Endothelial cell of umbilical vein (primary cell): ENCODE results near the gene TMEM59. TPM values are rescaled to one million over a fixed set of nuclear protein-coding genes. Genes with fewer than 3 reads are reported as not detected.

ENCODE experiments used
- BruUV-seq: library from RNA; stranded (reverse); fragments of 400-500 nt; replicated peaks from 2 replicates; lab custom pipeline; 2021; lab: Mats Ljungman, UMichigan
- CTCF ChIA-PET: fragments of 300-600, 350-600 bp; sonication (Branson Sonifier 250); formaldehyde crosslinking; loops from one replicate; lab custom pipeline; 2021; ENCODE audit warnings: antibody characterized with exemption, inconsistent platforms; lab: Charles Lee
- POLR2A ChIA-PET: fragments of 300-600, 350-600 bp; sonication (Branson Sonifier 250); formaldehyde crosslinking; loops from one replicate; lab custom pipeline; 2021; ENCODE audit warnings: antibody characterized with exemption, inconsistent platforms; lab: Charles Lee
- DNase-seq: peaks from one replicate; pipeline ENCODE4 v3.0.0-alpha.2; 2011; ENCODE audit warnings: low read depth, low spot score
- FAIRE-seq: peaks from 2 replicates; lab custom pipeline; 2011; peaks lifted over from hg19 to GRCh38; lab: Jason Lieb, UNC
- H2AFZ ChIP-seq: 2 replicates; pipeline ENCODE4 v1.6.0; 2012; ENCODE audit warnings: low read depth, low read length, control low read depth, inconsistent platforms
- H3K27ac ChIP-seq: 2 replicates; pipeline ENCODE4 v1.5.1; 2011; ENCODE audit warnings: low read depth, mild to moderate bottlenecking, control low read depth, low read length, moderate library complexity; ENCODE audit not compliant: insufficient read depth
- H3K27me3 ChIP-seq, 2 experiments: 2 replicates each; pipeline versions ENCODE4 v1.6.0 to v1.6.1; 2011; ENCODE audit warnings: low read length in 2 of 2, mixed read lengths in 1 of 2; ENCODE audit not compliant: control insufficient read depth in 2 of 2, insufficient read depth in 2 of 2
- H3K36me3 ChIP-seq, 2 experiments: 2 replicates in 1 of 2; 3 replicates in 1 of 2; pipeline ENCODE4 v1.5.1; 2011; ENCODE audit warnings: low read length in 2 of 2, mild to moderate bottlenecking in 1 of 2, moderate library complexity in 1 of 2; ENCODE audit not compliant: control insufficient read depth in 2 of 2, insufficient read depth in 2 of 2; ENCODE audit errors: extremely low read depth in 1 of 2
- H3K4me1 ChIP-seq: 3 replicates; pipeline ENCODE4 v1.5.1; 2011; ENCODE audit warnings: mild to moderate bottlenecking, low read length; ENCODE audit not compliant: control insufficient read depth, insufficient read depth; ENCODE audit errors: extremely low read depth
- H3K4me2 ChIP-seq: 2 replicates; pipeline ENCODE4 v1.6.1; 2011; ENCODE audit warnings: low read length, control low read depth, mixed read lengths; ENCODE audit not compliant: insufficient read depth
- H3K4me3 ChIP-seq, 3 experiments: fragments of 200-600 bp in 1 of 3; sonication (generic), shearing (Covaris generic) in 1 of 3; replicated peaks in 1 of 3; 2 replicates each; pipeline ENCODE4 v1.5.1; 2011 to 2016; ENCODE audit warnings: control low read depth in 3 of 3, low read length in 3 of 3, mild to moderate bottlenecking in 2 of 3, inconsistent platforms in 1 of 3, low read depth in 1 of 3, moderate library complexity in 1 of 3; ENCODE audit not compliant: insufficient read depth in 1 of 3
- H3K79me2 ChIP-seq: 2 replicates; pipeline ENCODE4 v1.6.0; 2012; ENCODE audit warnings: low read length, inconsistent platforms; ENCODE audit not compliant: control insufficient read depth, insufficient read depth
- H3K9ac ChIP-seq: replicated peaks from 2 replicates; pipeline ENCODE3; 2011; ENCODE audit warnings: low read length, control low read depth; ENCODE audit not compliant: insufficient read depth; ENCODE audit errors: extremely low read depth
- H3K9me1 ChIP-seq: replicated peaks from 3 replicates; pipeline ENCODE4 v1.6.0; 2011; ENCODE audit warnings: mild to moderate bottlenecking, low read length; ENCODE audit not compliant: control insufficient read depth, insufficient read depth; ENCODE audit errors: extremely low read depth
- H3K9me3 ChIP-seq: replicated peaks from 2 replicates; pipeline ENCODE4 v1.5.1; 2012; ENCODE audit warnings: low read length, inconsistent platforms; ENCODE audit not compliant: control insufficient read depth, insufficient read depth
- H4K20me1 ChIP-seq: replicated peaks from 2 replicates; pipeline ENCODE3; 2011; ENCODE audit warnings: mild to moderate bottlenecking, low read length; ENCODE audit not compliant: control insufficient read depth, insufficient read depth; ENCODE audit errors: extremely low read depth
- EZH2 ChIP-seq: IDR thresholded peaks from 2 replicates; pipeline ENCODE4 v1.6.1; 2012; ENCODE audit warnings: borderline replicate concordance, low read depth, mild to moderate bottlenecking, moderate library complexity, low read length, inconsistent platforms; ENCODE audit not compliant: severe bottlenecking
- FOS ChIP-seq: IDR thresholded peaks from 2 replicates; pipeline ENCODE4 v1.6.1; 2011; ENCODE audit warnings: mild to moderate bottlenecking, low read length, moderate library complexity, borderline replicate concordance; ENCODE audit not compliant: insufficient read depth
- GATA2 ChIP-seq: IDR thresholded peaks from 2 replicates; pipeline ENCODE4 v1.7.0; 2011; ENCODE audit warnings: low read depth, mild to moderate bottlenecking, moderate library complexity, mixed read lengths, low read length; ENCODE audit not compliant: insufficient read length, insufficient read depth
- JUN ChIP-seq: IDR thresholded peaks from 2 replicates; pipeline ENCODE4 v1.6.1; 2011; ENCODE audit warnings: borderline replicate concordance, low read depth; ENCODE audit not compliant: insufficient read length, insufficient read depth
- MYC ChIP-seq: IDR thresholded peaks from one replicate; pipeline ENCODE4 v1.6.1; 2011; ENCODE audit warnings: mild to moderate bottlenecking, low read depth, low read length
- POLR2A ChIP-seq: IDR thresholded peaks from 2 replicates; pipeline ENCODE4 v1.6.1; 2012; ENCODE audit warnings: low read depth, mild to moderate bottlenecking, control low read depth, low read length
- POLR2AphosphoS5 ChIP-seq: IDR thresholded peaks from 2 replicates; pipeline ENCODE4 v1.6.1; 2012; ENCODE audit warnings: low read depth, mild to moderate bottlenecking, control low read depth, low read length, moderate library complexity; ENCODE audit not compliant: insufficient read depth
- dilution Hi-C: fragments of 300-500 bp; cut with MboI; formaldehyde crosslinking; loops from one replicate; pipeline ENCODE4 v1.15.0; 2019; ENCODE audit warnings: low sequenced_read_pairs; ENCODE audit not compliant: extremely low pct_ligation_motif_present
- intact Hi-C: fragments of 100-400 bp; cut with micrococcal nuclease; formaldehyde crosslinking; loops from one replicate; pipeline ENCODE4 v1.10.0; 2022
- polyA plus RNA-seq, 4 experiments: library from polyadenylated mRNA; depleted of rRNA in 3 of 4; stranded (reverse) in 3 of 4; unstranded in 1 of 4; fragments of >200 nt; gene quantifications; 2 replicates each; pipeline versions ENCODE4 v1.2.1 to v1.2.3, GENCODE V29; 2011 to 2012; ENCODE audit warnings: missing spikeins in 1 of 4
- total RNA-seq: library from RNA; stranded (reverse); gene quantifications from 2 replicates; pipeline ENCODE4 v1.2.3, GENCODE V29; 2021
- TF ChIP-seq, protein P1 (sequence below), 2 donors: IDR thresholded peaks; 1 replicate in 1 of 2; 2 replicates in 1 of 2; pipeline ENCODE4 v1.5.1; 2011; ENCODE audit warnings: low read length in 2 of 2, mild to moderate bottlenecking in 2 of 2, moderate library complexity in 2 of 2, control low read depth in 1 of 2, inconsistent platforms in 1 of 2, low read depth in 1 of 2; ENCODE audit not compliant: insufficient read depth in 1 of 2; ENCODE audit errors: extremely low read depth in 1 of 2
- TF ChIP-seq, protein P2 (sequence below): IDR thresholded peaks from 2 replicates; pipeline ENCODE4 v1.6.1; 2011; ENCODE audit not compliant: insufficient read depth, insufficient read length

The TMEM59 gene
- total and polyA plus RNA-seq, 2 donors (not counting 3 experiments of a cell fraction or from before 2014, with no cell fraction given), result 196 to 281 TPM

DNA sequence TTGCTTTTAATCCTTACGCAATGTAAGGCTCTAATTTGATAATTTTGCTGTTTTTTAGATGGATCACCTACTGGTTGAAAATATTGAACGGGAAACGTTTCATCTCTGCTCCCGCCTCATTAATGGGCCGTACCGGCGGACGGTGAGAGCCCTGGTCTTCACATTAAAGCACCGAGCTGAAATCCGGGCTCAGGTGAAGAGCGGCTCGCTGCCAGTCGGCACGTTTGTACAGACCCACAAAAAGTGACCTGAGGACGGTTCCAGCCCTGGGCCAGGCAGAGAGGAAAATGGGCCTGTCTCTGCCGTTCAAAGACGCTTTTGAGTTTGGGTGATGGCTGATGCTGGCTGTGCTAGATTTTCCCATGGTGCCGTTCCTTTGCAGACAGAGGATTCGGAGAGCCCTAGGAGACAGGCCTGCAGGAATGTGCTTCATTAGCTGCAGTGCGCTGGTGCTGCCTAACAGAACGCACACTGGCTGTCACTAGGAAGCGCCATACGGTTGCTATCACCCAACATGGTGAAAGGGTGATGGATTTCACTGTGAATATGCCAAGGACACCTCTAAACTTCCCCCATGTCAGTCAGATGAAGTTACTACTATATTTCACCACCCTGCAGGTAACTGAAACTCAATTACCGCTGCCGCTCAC is 43.3 kb upstream of the TMEM59 start:
- ChIA-PET CTCF (interaction anchor here (1.1 to 1.5 kb wide), 2 partner anchors 14 to 15 kb away, joined by 3 read pairs; no protein-coding TSS in a partner anchor), POLR2A (no interaction called here)
- H3K27me3 ChIP-seq, result no peaks in the 10 kb centered on the region
- TF ChIP-seq GATA2, result no peak
- TF ChIP-seq FOS, result no peak
- no peak for TF ChIP-seq JUN
- TF ChIP-seq MYC, result no peak
- no peak for TF ChIP-seq POLR2AphosphoS5
- no peak for TF ChIP-seq POLR2A
- TF ChIP-seq, protein P1, sequence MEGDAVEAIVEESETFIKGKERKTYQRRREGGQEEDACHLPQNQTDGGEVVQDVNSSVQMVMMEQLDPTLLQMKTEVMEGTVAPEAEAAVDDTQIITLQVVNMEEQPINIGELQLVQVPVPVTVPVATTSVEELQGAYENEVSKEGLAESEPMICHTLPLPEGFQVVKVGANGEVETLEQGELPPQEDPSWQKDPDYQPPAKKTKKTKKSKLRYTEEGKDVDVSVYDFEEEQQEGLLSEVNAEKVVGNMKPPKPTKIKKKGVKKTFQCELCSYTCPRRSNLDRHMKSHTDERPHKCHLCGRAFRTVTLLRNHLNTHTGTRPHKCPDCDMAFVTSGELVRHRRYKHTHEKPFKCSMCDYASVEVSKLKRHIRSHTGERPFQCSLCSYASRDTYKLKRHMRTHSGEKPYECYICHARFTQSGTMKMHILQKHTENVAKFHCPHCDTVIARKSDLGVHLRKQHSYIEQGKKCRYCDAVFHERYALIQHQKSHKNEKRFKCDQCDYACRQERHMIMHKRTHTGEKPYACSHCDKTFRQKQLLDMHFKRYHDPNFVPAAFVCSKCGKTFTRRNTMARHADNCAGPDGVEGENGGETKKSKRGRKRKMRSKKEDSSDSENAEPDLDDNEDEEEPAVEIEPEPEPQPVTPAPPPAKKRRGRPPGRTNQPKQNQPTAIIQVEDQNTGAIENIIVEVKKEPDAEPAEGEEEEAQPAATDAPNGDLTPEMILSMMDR (IDR thresholded peaks at IDR 0.05; ENCODE audit: extremely low read depth in 1 of 2, insufficient read depth in 1 of 2, low read depth in 1 of 2, low read length in 2 of 2), result no peak
- TF ChIP-seq, protein P2, sequence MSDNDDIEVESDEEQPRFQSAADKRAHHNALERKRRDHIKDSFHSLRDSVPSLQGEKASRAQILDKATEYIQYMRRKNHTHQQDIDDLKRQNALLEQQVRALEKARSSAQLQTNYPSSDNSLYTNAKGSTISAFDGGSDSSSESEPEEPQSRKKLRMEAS, result no peak
- TF ChIP-seq EZH2, result no peak
- H4K20me1 ChIP-seq, result no peaks in the 10 kb centered on the region
- no peak overlapping the region for H2AFZ ChIP-seq
- FAIRE-seq, result no peak
- dilution Hi-C loops, result no loop called here
- H3K79me2 ChIP-seq, result no peaks in the 10 kb centered on the region
- no peak overlapping the region for H3K27ac ChIP-seq
- H3K9me3 ChIP-seq, result no peaks in the 10 kb centered on the region
- H3K4me3 ChIP-seq, result no peak overlapping the region
- H3K9ac ChIP-seq, result no peak overlapping the region
- H3K36me3 ChIP-seq, result no peaks in the 10 kb centered on the region
- intact Hi-C loops, result no loop called here
- no peak for DNase-seq
- no TSS peak for BruUV-seq
- H3K4me2 ChIP-seq, result no peak overlapping the region
- no peaks in the 10 kb centered on the region for H3K9me1 ChIP-seq
- peaks cover 5% of the 10 kb centered on the region for H3K4me1 ChIP-seq
